ENCODE results near the gene SC5D.

SC5D gene

DNA sequence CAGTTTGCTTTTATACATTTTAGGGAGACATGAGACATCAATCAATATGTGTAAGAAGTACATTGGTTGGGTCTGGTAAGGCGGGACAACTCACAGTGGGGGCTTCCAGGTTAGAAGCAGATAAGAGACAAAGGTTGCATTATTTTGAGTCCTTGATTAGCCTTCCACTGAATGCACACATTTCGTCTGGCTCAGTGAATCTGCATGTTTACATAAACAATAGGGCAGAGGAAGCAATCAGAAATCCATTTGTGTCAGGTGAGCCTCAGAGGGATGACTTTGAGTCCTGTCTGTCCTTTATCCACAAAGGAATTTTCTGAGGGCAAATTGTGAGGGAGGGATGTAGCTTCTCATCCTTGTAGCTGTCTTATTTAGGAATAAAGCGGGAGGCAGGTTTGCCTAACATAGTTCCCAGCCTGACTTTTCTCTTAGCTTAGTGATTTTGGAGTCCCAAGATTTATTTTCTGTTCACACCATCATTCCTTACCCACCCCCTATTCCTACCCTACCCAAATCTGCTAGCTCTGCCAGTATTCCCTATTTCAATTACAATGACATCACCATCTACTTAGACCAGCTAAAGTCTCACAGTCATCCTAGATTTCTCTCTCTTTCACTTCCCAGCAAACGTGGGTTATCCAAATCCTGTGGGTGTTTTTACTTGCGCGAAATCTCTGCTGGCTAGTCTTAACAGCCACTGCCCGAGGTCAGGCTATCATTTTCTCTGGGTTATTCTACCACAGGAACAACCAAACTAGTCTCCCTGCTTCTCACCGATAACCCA is 2.9 kb downstream of the SC5D start:
- no peak for DNase-seq

DNA sequence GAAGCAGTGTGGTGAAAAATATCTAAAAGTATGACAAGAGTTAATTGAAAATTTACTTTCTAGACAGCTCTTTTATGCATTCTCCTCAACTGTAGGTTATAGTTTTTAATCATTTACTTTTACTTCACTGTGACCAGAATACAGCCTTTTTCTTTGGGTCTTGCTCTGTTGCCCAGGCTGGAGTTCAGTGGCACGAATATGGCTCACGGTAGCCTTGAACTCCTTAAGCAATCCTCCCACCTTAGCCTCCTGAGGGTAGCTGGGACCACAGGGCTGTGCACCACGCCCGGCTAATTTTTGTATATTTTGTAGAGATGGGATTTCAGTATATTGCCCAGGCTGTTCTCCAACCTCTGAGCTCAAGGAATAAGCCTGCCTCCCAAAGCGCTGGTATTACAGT is 5.3 kb downstream of the SC5D start:
- no peak for DNase-seq

DNA sequence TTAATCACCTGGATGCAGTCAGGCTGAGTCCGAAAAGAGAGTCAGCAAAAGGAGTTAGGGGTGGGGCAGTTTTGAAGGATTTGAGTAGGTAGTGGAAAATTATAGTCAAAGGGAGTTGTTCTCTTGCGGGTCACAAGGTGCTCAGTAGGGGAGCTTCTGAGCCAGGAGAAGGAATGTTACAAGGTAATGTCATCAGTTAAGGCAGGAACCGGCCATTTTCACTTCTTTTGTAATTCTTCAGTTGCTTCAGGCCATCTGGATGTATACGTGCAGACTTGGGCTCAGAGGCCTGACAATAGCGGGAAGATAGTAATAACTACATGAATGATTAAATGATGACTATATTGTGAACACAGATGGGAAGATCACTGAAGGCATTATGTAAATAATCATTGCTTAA is 6.2 kb downstream of the SC5D start:
- no peak for DNase-seq

DNA sequence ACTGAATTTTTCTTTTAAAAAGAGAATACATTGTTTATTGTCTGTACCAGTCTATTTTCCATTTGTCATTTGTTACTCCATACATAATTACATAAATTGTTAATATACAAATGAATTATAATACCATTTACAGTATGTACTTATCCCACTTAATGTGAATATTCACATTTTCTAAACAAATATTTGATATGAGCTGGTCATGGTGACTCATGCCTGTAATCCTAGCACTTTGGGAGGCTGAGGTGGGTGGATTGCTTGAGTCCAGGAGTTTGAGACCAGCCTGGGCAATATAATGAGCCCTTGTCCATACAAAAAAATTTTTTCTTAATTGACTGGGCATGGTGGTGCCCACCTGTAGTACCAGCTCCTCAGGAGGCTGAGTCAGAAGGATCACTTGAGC is 6.8 kb downstream of the SC5D start:
- no peak for DNase-seq

DNA sequence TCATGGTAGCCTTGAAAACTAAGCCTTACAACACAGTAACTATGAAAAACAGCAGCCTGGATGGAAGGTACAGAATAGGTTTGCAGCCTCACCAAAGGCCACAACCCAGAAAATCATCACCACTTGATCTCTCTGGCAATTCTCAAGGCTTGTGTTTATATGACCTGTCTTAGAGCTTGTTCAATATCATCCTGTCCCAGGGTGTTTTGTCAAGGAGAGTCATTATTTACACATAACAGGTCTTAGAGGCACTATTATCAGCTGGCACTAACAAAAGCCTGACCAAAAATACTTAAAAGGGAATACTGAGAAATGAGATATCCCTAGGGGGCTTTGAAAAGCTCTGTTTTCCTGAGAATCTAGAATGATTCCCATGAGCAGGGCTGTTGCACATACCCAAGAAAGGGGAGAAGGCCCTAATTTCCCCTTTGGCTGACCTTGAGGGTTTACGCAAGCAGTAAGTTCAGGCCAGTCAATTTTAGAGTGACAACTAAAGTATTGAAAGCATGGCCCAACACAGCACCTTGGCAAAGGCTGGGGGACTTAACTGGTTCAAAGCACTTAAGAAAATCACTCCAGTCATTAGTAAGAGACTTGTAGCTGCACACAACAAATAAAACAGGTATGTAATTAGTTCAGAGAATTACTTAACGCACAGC is 7.9 kb downstream of the SC5D start:
- DNase-seq: no peak

DNA sequence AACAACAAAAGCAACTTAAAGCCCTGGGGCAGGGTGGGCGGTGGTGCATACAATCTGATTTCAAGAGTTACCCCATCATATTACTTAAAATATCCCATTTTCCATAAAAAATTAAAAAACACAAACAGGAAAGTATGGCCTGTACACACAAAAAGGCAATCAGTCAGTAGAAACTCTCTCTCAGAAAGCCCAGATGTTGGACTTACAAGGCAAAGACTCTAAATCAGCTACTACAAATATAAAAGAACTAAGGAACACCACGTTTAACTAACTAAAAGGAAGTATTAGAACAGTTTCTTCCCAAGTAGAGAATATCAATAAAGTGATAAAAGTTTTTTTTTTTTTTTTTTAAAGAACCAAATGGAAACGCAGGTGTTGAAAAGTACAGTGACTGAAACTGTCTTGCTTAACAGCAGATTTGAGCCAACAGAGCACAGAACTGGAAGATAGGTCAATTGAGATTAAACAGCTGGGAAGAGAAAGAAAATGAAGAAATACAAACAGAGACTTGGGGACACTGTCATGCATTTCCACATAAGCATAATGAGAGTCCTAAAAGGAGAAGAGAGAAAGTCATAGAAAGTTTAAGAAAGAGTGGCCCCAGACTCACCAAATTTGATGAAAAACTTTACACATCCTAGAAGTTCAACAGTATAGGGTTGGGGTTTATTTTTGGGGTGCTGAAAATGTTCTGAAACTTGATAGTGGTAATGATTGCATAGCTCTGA is 8.6 kb downstream of the SC5D start:
- no peak for DNase-seq

DNA sequence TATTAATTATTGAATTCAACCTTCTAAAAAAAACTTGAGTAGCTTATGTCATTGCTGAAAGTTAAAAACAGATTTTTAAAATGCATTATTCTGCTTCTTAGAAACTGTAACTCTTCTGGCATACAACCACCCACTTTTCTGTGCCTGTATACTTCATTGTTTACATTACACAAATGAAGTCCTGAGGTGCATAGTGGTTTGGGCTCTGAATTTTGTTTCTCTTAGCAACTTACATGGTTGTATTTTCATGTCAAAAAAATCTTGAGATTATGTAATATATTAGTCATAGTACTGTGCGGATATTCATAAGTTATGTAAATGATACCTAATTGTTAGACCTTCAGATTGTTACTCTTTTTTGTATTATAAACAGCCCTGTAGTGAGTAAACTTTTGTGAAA is 12.2 kb downstream of the SC5D start:
- DNase-seq: no peak

DNA sequence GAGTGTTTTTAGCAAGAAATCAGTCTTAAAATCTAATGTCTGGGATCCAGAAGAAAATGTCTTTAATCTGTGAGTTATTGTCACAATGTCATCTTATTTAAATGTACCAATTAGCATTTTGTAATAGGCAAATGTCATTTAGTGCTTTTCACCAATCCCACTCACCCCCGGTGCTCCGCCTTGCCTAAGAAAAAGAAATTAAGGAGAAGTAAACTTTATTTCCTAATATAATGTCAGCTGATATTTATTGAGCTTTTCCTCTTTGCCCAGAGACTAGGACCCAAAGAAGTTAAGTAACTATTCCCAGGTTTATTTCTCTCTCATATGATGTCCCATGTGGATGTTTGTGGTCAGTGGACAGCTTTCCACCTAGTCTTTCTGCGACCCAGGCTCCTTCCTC is 16.2 kb downstream of the SC5D start:
- no peak for DNase-seq

DNA sequence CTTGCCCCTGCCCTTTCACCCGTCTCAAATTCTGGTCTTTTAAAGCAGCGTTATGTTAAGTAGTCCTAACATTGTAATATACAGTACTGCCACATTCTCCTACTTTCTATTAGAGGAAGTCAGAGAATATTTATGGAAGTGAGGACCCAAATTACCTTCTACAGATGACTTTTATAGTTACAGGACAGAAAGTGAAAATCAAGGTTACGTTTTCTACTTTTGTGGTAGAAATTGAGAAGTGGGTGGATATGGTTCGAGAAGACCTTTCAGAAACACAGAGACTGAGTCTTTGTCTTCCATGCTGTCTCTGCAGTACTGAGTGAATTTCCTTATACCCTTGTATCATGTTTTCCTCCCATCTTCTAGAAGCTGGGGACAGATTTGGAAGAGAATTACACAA is 17.1 kb downstream of the SC5D start:
- DNase-seq: no peak

DNA sequence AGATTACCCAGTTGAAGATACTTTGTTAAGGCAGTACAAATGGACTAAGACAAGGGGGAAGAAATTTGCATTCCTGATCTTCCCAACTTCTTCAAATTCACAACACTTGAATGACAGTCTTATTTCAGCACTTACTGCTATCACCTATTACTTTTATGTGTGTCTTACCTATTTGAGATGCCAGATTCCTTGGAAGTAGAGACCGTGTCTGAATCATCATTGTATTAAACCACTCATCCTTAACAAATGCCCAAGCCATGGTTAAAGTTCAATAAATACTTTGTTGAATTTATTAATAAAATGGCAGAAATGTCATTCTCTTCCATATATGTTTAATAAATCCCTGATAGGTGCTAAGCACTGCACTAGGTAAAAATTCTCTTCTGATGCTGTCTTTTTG is 18.3 kb downstream of the SC5D start:
- DNase-seq: no peak

DNA sequence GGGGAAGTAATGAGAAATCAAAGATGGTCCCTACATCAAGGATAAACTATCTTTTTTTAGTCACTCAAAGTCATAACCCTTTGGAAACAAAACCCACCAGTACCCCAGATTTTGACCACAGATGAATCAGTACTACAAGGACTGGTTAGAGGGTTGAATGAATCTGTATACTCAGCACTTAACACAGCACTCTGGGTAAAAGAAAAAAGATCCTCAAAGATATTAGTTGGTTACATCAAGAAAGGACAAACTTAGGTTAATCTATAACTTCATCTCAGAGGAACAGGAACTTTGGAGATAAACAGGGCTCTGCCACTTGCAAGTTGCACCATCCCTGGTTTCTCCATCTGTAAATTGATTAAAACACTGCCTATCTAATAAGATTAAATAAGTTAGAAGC is 18.8 kb downstream of the SC5D start:
- DNase-seq: no peak

DNA sequence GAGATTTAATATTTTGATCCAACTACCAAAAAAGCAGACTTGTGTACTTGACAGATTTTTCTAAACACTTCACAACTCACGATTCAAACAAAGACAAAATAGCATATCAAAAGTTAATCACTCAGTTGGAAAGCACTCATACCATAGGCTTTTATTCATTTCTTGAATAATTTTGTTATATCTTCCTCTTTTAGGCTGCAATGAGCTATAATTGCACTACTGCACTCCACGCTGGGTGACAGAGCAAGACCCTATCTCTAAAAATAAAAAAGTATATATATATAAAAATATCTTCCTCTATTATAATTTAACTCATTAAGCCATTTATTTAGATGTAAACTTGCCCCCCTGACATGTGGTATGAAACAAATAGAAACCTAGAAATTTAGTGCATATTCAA is 19.9 kb downstream of the SC5D start:
- no peak for DNase-seq

DNA sequence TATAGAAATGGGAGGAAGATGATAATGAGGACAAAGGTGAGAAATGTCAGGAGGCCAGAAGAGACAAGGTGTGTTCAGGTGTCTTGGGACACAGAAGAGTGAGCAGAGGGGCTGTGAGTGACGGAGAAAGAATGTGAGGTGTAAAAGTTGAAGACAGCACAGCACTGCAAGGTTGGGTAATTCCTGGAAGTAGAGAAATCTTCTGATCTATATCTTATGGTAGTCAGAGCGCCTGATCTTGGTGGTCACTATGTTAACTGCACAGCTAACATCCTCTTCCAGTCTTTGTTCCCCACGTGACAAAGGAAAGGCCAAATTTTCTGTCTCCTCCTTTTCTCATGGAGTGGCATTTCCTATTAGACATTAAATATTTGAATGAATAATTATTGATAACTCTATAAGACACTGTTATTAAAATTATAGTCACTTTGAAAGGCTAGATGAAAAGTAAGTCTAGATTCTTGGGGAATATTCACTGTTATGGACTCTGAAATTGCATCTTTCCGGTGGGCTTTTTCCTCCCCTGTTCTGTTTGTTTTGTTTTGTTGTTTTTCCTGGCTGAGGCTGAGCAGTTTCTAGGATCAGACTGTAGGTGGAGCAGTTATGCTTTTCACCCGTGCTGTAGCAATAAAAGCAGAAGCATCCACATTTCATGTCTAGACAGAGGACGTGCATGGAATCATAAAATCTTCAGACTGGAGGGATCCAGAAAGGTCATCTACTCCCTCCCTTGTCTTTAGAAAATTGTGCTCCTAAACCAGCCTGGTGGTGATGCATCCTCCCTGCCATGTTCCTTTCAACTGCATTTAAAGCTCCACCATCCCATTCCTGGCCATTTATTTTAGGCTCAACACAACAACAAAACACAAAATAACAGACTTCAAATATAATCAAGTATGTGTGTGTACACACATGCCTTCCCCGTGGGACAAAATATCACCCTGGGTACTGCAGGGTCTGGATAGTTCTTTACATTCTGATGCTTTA is 26.6 kb downstream of the SC5D start:
- peak; percentile 47 to 66 for DNase-seq

DNA sequence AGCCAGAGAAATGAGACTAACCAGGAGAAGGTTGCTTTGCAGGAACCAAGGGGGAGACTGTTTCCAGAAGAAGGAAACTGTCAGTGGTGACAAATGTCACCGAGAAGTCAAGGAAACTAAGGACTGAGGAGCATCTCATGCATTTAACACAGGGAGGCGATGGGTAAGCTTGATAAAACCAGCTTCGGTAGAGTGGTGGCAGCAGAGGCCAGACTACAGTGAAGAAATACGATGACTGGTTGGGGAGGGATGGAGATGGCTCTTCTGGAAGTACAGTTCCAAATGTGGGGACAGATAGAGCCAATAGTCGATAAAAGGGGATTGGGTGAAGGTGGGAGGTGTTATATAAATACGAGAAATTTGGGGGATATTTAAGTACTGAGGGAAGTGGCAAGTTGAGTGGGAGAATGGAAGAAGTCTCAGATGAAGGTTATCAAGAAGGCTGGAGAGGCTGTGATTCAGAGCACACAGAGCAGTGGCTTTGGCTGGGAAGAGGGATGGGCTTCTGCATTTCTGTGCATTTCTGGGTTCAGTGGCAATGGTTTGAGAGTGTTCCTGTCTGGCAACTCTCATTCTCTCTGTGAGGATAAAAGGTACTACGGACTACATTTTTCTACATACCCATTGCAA is 29.2 kb downstream of the SC5D start:
- peak; percentile 41 to 55 for DNase-seq

DNA sequence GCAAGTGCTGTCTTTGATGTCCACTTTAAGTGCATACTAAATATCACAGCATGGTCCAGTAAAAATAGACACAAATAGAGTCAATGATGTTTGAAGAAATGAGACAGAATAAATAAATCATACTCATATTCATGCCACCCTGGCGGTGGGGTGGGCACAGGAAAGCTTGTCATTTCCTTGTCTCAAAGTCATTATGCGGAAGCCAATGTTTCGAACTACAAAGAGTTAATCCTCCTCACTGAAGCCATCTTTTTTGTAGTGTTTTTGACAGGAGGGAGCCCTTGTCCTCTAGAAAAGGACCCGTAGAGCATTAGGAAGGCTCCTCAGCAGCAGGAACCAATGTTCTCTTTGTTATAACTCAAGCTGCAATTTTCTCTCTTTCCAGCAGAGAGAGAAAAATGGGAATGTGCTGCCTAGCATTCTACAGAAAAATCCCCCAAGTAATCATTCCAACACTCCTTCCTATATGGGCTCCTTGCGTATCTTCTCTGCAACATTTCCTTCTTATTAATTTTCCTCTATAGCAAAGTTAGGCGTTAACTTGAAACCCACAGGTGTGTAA is 30.6 kb downstream of the SC5D start:
- no peak for DNase-seq

DNA sequence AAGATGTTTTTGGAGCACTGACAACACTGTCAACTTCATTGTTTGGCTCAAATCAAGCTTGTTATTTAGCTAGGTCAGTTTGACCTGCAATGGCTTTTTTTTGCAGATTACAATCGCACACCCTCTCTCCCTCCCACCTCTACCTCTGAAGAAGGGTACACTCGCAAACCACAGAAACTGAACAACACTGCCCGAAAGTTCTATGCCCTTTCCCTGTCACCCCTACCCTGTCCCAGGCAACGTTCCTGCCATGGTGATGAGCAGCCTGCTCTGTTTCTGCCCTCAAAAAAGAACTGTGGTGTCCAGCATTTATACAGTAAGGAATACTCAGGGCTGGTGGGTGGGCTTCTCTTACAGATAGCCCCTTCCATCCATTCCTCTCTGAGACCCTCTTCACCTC is 33.7 kb downstream of the SC5D start:
- DNase-seq: no peak

DNA sequence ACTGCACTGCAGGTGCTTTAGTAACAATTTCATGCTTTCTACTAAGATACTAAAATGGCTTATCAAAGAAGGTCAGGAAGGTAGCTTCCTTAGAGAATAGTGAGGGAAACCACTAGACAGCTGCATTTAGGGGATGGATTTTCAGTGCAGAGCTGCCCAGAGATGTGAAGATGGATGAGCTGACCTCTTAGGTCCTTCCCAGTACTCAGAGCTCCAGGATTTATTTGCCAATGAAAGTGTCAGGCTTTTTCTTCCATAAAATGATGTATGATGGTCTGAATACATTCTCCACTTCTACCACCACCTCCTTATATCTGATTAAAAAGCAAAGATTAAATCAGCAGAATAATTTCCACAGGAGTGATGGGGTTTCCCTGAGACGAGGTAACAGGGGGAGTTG is 35.0 kb downstream of the SC5D start:
- DNase-seq: no peak

DNA sequence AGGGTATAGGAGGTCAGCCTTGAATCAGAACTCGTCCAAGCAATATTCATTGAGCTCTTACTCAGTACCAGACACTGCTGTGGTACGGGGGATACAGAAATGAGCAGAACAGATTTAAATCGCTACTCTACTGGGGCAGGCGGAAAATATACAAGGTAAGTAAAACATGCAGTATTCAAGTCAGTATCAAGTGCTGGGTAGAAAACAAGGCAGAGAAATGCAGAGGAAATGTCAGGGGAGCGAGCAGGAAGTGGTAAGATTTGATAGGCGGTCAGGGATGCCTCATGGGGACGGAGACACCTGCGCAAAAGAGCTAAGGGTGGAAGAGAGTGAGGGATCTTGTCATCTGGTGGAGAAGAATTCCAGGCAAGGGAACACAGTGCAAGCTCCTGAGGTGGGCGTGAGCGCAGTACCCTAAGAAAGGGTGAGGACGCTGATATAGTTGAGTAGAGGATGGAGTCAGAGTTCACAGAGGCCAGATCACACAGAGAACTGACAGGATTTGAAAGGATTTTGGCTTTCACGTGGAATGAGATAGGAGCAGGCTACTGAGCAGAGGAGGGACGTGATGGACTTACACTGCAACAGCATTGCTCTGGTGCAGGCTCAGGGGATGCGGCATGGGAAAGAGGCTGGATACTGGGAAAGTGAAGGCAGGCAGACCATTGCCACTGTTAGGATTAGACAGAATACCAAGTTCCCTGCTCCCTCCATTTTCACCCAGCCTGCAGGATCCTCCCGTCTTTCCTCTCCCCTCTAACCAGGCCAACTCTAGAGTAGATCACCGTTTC is 35.8 kb downstream of the SC5D start:
- peak; percentile 30 to 52 for DNase-seq

DNA sequence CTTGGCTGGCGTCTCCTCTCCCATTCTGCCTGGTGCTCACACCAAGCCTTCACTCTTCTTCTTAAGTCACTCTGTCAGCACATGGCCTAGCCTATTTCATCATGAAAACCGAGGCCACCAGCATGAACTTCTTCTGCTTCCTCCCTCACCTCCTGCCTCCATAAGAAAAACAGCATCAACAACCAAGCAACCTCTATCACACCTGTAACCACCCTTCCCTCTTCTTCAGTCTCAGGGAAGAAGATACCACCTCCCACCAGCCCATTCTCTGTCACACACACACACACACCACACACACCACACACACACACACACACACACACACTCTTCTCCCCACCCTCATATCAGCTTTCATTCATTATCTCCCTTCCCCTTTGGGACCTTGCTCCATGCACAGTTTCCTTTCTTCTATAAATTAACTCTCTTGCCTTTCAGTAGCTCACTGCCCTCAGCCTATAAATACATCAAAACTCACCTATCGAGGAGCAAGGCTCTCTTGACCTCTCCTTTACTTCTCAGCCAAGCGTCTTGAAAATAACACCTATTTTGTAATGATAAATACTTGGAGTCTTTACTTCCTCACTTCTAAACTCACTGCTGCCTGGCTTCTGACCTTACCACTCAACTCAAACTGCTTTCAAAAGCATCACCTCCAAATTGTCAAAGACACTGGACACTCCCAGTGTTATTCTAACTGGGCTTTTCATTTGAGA is 36.6 kb downstream of the SC5D start:
- peak in 1 of 2 donors; percentile 25 for DNase-seq

DNA sequence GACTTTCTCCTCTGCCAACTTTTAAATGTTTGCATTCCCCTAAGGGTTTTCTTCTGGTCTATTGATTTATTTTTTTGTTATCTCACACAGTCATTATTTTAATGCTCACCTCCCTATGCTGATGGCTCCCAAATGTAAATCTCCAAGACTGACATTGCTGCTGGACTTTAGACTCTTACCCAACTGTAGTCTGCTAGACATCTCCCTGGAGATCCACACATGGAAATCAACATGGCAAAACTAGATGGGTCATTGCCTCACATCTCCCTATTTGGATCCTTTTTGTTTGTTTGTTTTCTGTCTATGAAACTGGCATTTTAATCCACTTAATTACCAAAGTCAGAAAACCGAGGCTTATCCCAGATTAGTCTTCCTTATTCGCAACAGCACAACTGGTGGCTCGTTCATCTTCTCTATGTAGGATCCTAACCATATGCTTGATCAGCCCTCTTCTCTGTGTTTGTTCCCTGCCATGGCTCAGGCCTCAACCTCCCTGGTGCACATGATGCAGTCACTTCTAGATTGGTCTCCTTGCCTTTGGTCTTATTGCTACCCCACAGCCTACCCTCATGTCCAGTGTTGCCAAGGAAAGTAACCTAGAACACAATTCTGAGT is 37.3 kb downstream of the SC5D start:
- DNase-seq: no peak
